DMS153 (cell line): ENCODE measurements around the gene CGREF1.

Experiments
- DNase-seq: peaks from one replicate; lab custom pipeline; 2025; lab: John Stamatoyannopoulos, UW

CGREF1 gene, protein sequence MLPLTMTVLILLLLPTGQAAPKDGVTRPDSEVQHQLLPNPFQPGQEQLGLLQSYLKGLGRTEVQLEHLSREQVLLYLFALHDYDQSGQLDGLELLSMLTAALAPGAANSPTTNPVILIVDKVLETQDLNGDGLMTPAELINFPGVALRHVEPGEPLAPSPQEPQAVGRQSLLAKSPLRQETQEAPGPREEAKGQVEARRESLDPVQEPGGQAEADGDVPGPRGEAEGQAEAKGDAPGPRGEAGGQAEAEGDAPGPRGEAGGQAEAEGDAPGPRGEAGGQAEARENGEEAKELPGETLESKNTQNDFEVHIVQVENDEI

DNA sequence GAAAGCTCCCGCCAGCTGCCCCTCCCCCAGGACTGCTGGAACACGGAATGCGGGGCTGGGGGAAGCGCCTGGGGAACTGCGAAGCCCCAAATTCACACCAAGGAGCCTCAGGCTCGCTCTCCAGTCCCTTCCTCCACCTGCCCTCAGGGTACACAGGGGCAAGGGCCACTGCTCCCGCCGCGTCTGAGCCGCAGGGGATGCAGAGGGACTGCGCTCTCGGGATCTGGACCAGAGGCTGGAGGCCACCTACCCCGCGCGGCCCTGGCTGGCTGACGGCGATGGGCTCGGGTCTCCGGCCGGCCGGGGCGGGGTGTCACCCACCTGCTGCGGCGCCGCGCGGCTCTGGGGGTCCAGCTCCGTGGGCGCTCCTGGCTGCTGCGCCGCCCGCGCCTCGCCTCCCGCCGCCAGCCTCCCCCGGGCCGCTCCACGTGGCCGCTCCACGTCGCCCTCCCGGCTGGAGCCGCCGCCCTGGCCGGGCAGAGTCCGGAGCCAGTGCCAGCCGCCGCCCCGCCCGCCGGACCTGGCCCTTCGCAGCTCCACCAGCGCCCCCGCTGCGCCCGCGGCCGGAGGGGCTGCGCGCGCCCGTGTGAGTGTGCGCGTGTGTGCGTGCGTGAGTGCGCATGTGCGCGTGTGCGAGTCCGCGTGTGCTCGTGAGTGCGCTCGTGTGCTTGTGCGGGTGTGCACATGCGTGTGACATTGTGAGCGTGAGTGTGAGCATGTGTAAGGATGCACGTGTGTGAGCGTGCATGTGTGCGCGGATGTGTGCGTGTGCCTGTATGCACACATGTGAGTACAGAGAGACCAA lies at the start of gene CGREF1:
Gene CGREF1, minus strand, starts transcription at position 604 of the 805 bp plus-strand sequence. CDS start 14,762 bp downstream, outside the sequence.
- no peak for DNase-seq

DNA sequence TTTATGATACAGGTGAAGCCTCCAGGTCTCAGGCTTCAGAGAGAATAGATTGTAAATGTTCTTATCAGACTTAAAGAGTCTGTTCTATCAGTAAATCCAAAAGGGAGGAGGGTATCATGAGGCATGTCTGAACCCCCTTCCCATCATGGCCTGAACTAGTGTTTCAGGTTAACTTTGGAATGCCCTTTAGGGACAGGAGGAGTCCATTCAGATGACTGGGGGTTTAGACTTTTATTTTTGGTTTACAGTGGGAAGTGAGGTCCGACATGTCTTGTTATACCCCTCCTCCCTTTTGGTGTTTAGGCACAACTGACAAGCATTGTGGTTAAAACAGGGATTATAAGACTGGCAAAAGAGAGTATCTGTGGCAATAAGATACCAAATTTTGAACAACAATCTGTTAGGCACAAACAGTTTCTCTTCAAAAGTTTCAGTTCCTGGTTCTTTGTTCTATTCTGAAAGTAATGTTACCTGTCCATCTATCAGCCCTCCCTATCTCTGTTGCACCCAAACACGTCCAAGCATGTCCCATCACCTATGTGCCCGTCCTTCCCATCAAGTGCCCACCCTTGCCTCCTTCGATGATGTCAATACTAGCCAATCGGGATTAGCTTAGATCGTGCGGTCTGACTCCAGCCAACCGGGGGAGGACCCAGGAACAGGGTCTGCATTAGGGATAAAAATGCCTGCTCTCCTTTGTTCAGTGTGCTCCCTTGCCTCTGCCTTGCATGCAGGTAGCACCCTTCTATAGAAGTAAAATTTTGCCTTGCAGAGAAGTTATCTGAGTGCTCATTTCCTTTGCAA lies 46.2 kb upstream of the CGREF1 start:
- DNase-seq = no peak

DNA sequence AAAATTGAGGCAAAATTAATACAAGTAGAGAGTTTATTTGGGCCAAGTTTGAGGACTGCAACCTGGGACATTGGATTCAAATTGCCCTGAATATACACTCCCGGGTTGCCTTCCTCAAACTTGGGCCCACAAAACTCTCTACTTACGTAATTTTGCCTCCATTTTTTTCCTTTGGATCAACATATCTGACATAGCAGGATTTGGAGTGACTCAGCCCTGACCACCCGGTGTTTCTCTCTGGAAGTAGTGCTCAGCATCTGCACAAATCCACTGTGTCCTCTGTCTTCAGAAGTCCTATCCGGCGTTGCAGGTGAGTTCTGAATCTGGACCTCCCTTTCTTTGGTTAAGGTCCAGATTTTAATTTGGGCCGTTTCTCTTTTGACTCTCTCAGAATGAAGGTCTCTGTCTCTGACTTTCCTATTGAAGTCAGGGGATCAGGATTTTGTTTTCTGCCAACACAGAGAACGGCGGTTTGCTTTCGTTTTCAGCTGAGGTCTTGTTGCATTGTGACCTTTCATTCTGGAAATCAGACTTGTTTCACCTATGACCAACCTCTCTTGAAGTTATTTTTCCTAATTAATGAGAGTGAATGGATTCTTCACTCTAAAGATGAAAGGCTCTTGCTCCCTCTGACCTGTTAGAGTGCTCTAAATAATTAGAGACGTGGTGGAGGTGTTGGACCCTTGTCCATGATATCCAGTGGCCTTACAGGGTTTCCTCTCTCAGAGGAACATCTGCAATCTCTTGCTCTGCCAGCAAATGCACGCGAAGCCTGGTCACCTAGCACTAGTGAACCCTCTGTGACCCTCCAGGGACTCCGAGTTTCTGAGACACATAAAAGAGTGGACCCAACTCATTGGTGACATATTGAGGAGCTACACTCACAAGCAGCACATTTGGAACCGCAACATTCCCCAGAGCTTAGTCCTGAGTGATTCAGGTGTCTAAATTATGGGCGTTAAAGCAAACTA lies 43.5 kb upstream of the CGREF1 start:
- no peak for DNase-seq

DNA sequence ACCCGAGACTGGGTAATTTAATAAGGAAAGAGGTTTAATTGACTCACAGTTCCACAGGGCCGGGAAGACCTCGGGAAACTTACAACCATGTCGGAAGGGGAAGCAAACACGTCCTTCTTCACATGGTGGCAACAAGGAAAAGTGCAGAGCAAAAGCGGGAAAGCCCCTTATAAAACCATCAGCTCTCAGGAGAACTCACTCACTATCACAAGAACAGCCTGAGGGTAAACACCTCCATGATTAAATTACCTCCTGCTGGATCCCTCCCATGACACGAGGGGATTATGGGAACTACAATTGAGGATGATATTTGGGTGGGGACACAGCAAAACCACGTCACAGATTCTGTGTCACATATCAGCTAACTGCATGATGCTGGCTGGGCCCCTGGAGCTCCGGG lies 41.3 kb upstream of the CGREF1 start:
- DNase-seq = no peak

DNA sequence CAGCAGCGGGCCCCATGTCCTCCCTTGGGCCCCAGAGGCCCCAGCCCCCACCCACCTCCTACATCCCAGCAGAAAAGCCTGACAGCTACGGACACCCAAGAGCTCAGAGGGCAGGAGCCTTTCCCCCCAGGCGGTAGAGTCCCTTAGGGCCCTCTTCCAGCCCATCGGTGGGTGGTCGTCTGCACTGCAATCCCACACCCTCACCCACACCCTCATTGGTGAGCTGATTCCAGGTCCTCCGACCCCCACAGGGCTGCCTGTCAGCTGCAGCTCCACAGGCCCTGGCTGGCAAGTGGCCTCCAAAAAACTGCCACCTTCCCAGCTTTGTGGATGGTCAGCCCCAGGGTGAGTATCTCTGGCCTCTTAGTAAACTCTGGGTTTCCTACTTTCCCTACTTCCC lies 40.3 kb upstream of the CGREF1 start:
- DNase-seq = no peak

DNA sequence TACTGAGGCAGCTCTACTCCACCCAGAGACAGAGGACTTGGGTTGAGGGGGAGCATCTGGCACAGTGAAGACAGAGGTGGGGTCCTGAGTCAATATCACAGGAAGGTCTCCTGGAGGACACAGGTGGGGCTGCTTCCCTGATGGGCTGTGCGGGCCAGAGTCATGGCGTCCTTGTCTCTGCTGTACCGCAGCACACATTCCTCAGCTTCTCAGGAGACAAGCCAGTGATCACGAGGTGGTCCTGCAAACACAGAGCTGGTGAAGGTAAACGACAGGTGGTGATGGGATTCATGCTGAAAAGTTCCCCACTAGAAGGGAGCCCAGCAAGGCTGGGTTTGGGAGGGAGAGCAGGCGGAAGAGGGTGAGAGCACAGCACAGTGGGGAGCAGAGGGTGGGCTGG lies 39.5 kb upstream of the CGREF1 start:
- DNase-seq = no peak

DNA sequence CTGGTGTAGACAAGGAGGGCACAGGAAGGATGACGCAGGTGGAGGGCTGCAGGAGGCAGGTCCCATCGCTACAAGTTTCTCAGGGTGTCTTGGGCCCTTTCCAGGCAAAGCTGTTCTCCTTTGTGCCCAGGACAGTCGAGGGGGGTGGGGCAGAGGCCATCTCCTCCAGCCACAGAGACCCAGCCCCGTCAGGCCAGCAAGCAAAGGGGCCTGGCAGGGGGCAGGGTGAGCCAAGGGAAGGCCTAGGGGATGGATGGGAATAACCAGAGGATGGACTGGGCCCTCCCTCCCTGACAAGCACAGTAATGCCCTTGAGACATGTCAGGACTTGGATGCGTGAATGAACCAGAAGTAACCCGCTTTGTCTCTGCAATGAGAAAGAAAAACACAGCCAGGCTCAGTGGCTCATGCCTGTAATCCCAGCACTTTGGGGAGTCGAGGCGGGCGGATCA lies 36.2 kb upstream of the CGREF1 start:
- DNase-seq = no peak

DNA sequence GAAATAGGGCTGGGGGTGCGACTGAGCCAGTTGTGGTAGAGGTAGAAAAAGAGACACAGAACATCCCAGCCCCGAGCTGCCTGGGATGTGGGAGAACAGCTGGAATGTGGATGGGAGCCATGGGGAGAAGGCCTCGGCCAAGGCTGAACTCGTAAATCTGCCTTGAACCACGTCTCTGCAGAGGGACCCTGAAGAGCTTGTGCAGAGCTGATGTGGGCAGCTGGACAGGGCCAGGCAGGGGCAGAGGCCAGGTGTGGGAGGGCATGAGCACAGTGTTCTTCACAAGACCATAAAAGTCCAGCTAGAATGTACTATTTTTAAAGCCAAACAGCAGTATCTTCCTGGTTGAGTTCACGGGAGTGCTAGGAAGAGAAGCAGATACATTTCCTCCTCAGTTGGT lies 35.6 kb upstream of the CGREF1 start:
- no peak for DNase-seq

DNA sequence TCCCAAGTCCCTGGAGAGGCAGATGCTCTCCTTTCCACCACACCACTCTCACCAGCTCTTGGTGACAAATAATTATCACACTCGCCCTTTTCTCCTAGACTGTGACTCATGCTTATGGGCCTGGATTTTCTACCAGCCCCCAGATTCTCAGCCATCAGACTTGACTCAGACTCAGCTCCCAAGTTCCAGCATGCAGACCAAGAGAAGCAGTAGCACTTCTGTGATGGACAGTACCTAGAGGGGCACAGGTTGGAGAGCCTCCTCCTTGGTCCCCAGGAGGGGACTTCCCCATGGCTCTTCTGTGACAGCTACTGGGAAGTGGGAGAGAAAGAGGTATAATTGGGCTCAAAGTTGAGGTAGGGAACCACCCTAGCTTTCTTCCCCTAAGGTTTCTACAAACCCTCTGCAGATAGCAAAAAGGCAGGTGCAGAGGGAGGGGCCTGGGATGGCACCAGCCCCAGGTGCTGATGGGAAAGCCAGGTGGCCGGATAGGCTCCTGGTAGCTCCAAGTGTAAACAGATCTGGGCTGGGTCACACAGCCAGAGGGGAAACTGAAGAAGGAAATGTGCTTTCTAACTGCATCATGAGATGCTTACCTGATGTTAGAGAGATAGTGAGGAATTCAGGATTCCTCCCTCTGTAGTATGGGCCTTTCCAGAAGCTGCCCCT lies 34.0 kb upstream of the CGREF1 start:
- DNase-seq = peak; percentile 76

DNA sequence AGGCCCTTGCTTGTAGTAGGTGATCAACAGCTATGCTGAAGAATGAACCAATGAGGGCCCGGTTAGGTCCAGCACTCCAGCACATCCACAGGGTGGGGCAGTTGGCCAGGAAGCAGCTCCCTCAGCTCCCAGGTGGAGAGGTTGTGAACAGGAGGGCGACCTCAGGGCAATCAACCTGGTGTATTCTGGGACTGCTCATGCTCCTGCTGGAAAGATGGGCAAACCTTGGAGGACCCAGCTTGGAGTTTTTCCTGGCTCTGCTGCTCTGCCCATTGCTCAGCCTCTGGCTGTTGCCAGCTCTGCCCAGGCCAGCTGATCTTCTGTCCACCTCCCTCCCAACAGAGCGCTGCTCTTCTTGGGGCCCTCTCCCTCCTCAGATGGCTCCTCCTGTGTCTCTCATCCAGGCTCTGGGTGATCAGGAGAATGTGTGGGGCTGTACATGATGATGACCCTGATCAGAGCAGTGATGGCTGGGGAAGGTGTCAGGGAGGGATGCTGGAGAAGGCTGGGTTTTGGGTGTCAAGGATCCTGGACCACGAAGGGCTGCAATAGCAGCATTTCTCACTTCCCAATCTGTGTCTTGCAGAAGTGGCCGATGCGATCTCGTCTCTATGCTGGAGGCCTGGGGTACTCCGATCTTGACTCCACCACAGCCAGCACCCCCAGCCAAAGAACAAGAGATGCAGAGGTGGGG lies 33.3 kb upstream of the CGREF1 start:
- DNase-seq = no peak

DNA sequence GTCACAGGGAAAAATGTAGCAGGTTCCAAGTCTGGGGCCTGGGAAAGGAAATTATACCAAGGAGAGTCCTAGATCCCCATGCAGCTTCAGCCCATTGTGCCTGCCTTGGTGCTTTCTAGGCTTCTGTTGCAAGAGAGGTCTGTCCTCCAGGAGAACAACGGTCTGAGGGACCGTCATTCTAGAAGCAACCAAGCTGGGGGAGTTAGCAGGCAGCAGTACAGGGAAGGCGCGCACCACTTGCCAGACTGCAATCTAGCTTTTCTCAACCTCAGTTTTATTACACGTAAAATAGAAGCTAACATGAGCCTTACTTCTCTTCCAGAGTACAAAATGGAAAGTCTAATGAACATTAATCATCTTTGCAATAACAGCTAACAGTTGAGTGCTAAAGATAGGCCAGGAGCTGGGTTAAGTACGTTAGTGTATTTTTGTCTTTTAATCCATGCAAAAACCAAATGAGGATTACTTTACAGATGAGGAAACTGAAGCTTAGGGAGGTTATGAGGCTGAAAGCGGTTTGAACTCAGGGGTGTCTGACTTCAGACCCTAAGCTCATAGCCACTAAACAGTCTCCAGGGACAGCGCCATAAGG lies 31.8 kb upstream of the CGREF1 start:
- DNase-seq = no peak

DNA sequence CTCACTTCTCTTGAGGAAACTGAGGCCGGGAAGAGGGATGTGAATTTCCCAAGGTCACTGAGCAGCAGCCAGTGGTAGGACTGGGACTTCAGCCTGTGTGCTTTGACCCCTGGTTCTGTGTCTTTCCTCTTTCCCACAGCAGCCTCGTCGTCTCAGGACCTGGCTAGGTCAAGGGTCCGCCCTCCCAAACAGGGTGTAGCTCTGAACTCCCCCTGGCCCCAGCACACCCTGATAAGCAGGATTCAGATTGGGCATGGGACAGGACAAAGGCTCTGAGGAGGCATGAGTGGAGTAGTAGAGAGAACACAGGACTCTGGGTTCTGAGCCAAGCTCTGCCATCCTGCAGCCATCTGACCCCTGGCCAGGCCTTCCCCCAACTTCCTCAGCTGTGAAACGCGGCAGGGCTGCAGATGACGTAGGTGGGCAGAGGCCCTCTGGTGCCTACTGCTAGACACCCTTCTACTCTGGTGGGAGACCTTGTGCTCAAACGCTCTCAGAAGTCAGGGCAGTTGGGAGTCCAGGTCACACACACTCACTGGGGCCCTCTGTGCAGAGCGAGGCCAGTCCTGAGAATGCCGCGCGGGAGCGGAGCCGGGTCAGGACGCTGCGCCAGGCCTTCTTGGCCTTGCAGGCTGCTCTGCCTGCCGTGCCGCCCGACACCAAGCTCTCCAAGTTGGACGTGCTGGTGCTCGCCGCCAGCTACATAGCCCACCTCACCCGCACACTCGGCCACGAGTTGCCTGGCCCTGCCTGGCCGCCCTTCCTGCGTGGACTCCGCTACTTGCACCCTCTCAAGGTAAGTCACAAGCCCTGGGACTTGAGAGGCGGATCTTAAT lies 30.9 kb upstream of the CGREF1 start:
- DNase-seq = no peak

DNA sequence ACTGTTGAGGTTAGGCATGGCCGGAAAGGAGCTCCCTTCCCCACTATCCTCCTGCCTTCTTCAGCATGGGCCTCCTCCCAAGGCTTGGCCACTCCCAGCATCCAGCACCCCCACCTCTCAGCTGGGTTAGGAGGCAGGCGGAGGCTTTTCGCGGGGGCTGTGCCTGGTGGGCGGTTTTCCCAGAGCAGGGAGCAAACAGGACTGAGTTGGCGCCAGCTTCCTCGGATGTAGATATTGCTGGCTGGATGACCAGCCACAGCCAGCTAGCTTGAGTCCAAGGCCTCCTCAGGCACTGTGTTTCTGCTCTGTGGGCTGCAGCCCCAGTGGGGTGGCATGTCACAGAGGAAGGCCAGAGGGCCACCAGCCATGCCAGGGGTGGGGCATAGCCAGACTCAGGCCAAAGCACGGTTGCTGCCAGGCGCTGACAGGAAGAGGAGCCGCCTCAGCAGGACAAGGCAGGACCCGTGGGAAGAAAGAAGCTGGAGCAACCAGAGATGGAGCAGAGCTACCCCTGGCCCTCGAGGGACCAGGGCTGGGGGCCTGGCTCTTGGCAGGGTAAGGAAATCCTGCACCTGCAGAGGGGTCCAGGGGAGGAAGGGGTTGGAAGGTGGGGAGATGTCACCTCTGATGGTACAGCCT lies 30.0 kb upstream of the CGREF1 start, which contains the start of gene TCF23:
Gene TCF23, plus strand, starts transcription at position 204 of the 639 bp plus-strand sequence. Its CDS starts 130 bp downstream, at position 334.
- DNase-seq = no peak

DNA sequence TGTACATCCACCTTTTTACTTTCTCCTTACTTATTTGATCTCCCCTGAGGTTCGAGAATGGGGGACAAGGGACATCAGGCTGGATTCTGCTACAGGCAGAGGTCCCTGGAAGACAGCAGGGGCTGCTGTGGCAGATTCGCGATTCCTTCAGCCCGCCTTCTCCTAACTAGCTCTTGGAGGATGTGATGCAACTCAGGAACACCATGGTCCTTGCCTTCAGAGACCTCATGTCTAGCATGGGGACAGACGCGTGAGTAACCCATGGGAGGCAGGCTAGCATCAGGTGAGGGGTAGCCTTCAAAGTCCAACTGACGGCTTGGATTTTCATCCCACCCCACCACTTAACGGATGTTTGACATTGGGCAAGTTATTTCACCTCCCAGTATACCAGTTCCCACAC lies 29.0 kb upstream of the CGREF1 start:
- no peak for DNase-seq

DNA sequence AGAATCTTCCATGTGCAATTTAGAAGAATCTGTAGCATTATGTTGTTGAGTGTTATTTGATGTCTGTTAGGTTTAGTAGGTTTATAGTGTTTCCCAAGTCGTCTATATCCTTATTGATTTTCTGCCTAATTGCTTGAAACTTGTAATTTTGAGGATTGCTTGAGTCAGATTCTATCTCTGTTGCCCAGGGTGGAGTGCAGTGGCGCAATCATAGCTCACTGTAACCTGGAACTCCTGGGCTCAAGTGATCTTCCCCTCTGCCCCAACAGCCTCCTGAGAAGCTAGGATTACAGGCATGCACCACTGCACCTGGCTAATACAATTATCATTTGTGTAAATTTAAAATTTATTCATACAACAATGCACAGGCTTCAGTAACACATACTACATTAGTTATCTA lies 26.8 kb upstream of the CGREF1 start:
- no peak for DNase-seq

DNA sequence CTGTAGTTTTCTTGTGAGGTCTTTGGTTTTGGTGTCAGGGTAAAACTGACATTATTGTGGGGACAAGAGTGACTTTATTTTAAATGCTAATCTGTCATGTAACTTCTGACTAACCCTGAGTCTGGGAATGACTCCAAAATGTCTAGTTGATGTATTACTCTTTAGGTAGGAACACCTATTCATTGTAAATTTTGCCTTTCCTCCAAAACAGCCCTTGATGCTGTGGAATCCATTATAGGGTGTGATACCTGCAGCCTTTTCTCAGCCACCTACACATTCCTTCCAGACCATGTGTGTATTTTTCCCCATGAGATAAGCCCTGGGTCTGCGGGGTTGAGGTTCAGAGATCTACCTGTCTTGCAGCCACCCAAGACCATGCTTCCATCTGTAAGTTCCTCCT lies 24.4 kb upstream of the CGREF1 start:
- DNase-seq = no peak

DNA sequence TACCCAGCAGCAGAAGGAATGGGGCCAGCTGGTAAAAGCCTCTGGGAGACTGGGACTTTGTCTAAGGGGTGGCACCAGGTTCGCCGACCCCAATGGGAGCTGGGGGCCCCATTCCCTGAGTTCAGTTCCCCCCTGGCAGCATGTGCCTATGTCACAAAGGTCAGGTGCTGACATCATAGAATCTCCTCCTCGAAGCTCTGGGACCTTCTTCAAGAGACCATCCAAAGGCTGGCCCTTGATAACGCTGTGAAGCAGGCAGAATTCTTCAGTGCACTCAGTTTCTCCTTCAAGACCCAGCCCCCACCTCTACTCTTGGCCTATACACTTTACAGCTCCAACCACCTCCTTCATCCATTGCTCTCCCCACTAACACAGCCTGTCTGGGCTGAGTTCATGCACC lies 20.4 kb upstream of the CGREF1 start, which contains the start of gene PRR30:
Gene PRR30, minus strand, starts transcription at position 101 of the 400 bp plus-strand sequence. CDS start 1,081 bp downstream, outside the sequence.
- no peak for DNase-seq

DNA sequence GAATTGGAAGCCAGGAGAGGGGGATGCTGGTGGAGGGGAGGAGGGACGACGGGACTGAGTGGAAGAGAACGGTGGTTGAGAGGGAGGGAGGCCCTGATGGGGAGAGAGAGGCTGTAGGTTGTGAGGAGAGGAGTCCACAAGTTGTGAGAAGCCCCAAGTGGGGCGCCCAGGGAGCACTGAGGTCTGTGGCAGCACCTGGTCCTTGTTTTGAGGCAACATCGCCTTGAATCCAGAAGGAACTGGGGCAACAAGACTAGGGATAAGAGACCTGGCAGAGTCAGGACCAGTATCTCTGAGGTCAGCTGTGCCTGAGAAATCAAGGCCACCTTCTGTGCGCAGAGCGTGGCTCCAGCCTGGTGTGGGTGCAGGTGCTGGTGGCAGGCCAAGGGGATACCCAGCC lies 19.2 kb upstream of the CGREF1 start:
- DNase-seq = no peak
